Mucosa of gallbladder (tissue), 1 donor: ENCODE data around the gene PBXIP1. TPM values are rescaled to one million over a fixed set of nuclear protein-coding genes. Genes with fewer than 3 reads are reported as not detected.
A peak's percentile ranks its signal among the peaks of the same experiment; 100 is the strongest.
"Not testable (repeated sequence)": the region's sequence is repeated elsewhere in the genome, so short reads cannot be mapped to it uniquely, and the experiment has no call there.

Experiments used
- DNase-seq: peaks from one replicate; pipeline ENCODE4 v3.0.0-alpha.2; 2020; ENCODE audit warnings: low spot score
- total RNA-seq: library from RNA; stranded (reverse); gene quantifications from one replicate; pipeline ENCODE4 v1.2.1, GENCODE V29; 2021
- donor health status: DM: no; HTN: no; CAD: no.

PBXIP1 gene
- total RNA-seq, 1 donor from 2014 or later, result 208 TPM

- not testable (repeated sequence) for DNase-seq
Measured at GRCh38 chr1:154995301-154995983, 39.5 kb upstream of the PBXIP1 start.

DNA sequence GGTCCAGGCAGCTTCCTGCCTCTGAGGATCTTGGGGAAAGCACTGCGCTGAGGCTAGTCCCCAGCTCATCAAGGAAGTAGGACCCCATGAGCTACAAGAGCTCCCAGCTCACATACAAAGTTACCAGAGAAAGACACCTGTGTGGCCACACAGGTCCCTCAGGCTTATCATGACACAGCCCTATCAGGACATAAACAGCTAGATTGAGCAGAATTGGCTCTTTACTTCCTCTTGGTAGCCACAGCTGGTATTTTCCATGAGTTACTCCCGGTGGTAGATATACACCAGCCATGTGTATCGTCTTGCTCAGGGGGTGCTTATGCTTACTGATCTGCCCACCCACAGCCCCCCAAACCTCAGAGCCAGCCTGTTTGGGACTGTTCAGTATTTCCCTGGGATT, 38.7 kb upstream of the PBXIP1 start:
- no peak for DNase-seq

DNA sequence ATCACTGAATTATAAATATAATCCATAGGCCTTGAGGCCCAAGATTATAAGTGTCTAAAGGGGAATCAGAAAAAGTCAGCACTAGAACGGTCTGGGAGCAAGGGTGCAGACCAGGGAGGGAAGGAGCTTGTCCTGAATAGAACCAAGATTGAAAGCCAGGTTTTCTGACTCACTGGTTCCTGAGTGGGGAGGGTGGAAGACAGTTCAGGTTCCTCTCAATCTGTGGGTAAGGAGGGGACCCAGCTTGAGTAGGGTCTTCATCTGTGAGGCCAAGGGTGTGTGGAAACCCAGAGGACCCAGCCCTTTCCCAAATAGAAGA, 38.3 kb upstream of the PBXIP1 start:
- no peak for DNase-seq

DNA sequence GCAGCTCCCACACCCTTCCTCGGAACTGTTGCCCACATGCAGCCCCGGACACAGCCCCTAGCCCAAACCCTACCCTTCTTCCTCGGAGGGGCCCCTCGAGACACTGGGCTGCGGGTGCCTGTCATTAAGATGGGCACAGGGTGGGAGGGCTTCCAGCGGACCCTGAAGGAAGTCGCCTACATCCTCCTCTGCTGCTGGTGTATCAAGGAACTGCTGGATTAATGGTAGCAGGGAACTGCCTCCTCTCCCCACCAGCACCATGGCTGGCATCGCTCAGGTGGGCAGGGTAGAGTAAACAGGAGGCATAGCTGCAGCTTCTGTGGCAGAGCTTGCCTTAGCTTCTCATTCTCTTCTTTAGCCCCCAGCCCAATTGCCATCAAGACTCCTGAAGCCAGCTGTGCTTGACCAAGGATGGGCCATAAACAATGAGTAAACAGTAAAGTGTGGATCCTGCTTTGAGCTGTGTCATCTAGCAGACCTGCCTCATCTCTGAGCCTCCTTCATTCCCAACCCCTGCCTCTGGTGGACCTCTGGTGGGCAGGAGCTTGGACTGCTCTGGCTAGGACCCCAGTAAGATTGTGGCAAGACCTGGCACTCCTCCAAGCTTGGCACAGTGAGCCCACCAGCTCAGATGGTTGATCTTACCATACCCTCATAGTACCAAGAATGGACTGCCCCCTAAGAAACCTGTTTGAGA, 37.8 kb upstream of the PBXIP1 start, which contains the start of gene LENEP:
LENEP (plus strand) TSS at position 15 of the 697 bp plus-strand sequence; CDS start at position 37, 22 bp downstream.
- no peak for DNase-seq

DNA sequence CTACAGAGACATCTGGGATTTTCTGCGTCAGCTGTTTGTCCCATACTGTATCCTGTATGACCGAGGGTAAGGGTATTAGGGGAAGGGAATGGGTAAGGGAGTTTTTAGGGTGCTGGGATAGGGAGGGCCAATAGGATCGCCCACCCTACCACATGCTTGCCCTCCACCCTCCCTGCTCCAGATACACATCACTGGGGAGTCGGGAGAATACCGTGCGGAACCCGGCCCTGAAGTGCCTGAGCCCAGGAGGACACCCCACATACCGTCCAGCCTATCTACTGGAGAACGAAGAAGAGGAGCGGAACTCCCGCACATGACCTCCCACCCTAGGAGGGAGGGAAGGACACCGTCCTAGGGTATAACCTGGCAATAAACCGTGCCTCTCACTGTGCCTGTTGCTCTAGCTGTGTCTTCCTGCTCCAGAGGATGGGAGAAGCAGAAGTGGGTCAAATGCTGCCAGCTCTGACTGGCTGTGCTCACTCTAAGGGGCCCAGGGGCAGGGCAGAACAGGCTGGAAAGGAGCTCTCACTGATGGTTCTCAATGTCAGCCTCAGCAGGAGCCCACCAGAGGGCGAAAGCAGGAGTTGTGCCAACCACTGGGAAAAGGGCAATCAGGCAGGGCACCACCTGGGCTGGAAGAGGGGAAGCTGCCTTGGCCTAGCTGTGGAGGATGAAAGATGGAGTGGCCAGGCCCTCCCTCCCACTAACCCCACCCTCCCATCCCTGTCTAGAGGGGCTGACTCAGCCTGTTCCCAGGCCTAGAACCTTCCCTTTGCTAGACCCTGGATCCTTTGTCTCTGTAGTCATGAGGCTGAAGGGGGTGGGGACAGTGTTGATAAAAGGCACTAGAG, 37.0 kb upstream of the PBXIP1 start:
- DNase-seq, result no peak

DNA sequence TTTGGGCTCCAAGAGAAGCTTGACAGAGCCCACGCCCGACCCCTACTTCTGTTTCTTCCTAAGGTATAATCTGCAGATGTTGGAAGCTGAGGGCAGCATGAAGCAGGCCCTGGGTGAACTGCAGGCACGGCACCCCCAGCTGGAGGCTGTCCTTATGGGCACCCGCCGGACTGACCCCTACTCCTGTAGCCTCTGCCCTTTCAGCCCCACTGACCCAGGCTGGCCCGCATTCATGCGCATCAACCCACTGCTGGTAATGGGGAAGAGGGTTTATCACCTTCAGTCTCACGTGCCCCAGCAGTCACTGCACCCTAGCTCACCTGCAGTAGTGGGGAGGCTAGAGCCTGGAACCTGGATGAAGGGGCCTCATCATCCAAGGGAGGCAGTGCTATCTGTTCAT, 34.4 kb upstream of the PBXIP1 start:
- no peak for DNase-seq

DNA sequence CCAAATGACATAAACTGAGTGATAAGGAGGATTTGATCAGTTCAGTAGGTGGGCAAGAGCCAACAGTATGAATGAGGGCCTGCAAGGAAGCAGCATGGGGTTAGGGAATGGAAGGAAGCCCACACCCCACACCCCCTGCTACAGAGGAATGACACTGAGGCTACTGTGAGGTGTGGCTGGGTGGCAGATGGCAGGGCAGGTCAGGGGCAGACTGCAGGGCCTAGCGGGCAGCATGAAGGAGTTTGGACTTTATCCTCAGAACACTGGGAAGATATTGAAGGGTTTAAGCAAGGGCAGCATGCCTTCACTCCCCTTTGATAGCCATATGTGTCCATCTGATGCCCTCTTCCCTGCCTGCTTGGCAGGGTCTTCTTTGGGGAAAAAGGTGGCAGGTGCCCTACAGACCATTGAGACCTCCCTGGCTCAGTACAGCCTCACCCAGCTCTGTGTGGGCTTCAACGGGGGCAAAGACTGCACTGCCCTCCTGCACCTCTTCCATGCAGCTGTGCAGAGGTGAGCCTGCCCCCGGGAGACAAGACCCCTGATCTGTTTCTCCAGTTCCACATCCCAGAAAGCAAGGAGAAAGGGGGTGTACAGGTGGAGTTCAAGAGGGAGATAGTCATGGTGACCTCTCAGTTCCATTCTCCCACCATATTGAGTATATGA, 33.4 kb upstream of the PBXIP1 start:
- no peak for DNase-seq

DNA sequence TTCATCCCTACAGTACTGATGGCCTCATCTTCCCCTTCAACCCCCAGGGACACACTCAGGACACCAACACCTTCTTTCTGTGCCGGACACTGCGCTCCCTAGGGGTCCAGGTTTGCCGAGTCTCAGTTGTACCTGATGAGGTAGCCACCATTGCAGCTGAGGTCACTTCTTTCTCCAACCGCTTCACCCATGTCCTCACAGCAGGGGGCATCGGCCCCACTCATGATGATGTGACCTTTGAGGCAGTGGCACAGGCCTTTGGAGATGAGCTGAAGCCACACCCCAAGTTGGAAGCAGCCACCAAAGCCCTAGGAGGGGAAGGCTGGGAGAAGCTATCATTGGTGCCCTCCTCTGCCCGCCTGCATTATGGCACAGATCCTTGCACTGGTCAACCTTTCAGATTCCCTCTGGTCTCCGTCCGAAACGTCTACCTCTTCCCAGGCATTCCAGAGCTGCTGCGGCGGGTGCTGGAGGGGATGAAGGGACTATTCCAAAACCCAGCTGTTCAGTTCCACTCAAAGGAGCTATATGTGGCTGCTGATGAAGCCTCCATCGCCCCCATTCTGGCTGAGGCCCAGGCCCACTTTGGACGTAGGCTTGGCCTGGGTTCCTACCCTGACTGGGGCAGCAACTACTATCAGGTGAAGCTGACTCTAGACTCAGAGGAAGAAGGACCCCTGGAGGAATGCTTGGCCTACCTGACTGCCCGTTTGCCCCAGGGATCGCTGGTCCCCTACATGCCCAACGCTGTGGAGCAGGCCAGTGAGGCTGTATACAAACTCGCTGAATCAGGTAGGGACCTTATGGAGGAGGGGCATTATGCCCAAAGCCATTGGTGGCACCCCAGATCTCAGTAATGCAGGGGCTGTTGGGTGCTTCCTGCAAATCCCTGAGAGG, 32.4 kb upstream of the PBXIP1 start:
- DNase-seq, result no peak

- DNase-seq, result no peak
Measured at GRCh38 chr1:154987326-154987725, 31.4 kb upstream of the PBXIP1 start.

DNA sequence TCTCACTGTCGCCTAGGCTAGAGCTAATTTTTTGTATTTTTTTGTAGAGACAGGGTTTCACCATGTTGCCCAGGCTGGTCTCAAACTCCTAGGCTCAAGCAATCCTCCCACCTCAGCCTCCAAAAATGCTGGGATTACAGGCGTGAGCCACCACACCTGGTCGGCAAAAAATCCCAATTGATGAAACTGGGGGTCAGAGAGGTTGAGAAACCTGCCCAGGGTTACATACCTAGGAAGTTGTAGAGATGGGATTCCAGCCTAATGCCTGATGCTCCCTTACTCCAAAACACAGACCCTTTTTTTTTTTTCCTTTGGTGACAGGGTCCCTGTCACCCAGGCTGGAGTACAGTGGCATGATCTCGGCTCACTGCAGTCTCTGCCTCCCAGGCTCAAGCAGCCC, 30.8 kb upstream of the PBXIP1 start:
- not testable (repeated sequence) for DNase-seq

GRCh38 chr1:154983776-154984466, 28.0 kb upstream of the PBXIP1 start:
- no peak for DNase-seq

DNA sequence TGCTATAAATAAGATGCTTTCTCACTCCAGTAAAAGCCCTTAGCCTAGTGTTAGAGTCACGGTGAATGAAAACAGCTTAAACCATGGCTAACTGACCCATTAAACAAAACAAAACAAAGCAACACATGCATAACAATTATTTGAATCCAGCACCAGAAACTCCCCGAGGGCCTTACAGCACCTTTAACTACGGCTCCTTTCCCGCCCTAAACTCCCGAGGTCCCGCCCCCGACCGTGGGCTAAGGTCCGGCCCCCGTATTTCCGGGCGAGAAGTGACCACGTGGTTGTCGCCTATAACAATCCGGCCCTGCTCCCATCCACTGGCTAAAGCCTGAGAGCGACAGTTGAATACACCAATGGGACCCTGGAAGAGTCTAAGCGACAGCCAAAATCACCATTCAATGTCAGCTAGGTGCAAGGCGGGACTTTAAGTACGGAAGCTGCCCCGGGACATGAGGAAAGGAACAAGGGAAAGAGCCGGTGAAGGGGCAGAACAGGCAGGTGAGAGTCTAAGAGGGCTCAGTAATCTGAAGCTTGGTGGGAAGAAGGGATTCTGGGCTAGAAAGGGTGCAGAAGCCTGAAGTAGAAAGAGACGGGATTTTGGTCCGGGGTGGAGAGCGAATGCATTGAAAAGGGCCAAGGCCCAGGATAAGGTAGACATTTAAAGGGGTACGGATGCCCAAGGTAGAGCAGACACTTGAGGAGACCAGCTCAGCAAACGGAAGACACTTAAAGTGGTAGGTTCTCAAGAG, 27.2 kb upstream of the PBXIP1 start, which contains the start of gene FLAD1:
FLAD1 (plus strand) TSS at position 448 of the 752 bp plus-strand sequence. CDS start 351 bp downstream, outside the sequence.
- peak; percentile 99 for DNase-seq

DNA sequence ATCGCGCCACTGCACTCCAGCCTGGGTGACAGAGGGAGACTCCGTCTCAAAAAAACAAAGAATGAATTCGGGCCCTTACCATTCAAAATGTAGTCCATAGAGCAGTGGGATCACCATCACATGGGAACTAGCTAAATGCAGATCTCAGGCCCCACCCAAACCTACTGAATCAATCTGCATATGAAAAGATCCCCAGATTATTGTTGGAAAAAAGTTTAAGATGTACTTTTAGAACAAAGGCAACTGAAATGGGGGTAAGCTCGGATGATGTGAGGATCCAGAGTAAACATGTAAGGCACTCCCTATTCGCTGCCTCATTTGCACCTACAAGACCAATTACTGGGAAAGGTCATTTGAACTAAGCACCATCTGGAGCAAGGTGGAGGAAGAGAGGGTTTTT, 26.4 kb upstream of the PBXIP1 start:
- DNase-seq, result no peak

- no peak for DNase-seq
Measured at GRCh38 chr1:154978360-154978759, 22.5 kb upstream of the PBXIP1 start.

GRCh38 chr1:154977762-154978161, 21.9 kb upstream of the PBXIP1 start:
- not testable (repeated sequence) for DNase-seq

- DNase-seq, result peak; percentile 57
Measured at GRCh38 chr1:154975409-154976059, 19.6 kb upstream of the PBXIP1 start.

DNA sequence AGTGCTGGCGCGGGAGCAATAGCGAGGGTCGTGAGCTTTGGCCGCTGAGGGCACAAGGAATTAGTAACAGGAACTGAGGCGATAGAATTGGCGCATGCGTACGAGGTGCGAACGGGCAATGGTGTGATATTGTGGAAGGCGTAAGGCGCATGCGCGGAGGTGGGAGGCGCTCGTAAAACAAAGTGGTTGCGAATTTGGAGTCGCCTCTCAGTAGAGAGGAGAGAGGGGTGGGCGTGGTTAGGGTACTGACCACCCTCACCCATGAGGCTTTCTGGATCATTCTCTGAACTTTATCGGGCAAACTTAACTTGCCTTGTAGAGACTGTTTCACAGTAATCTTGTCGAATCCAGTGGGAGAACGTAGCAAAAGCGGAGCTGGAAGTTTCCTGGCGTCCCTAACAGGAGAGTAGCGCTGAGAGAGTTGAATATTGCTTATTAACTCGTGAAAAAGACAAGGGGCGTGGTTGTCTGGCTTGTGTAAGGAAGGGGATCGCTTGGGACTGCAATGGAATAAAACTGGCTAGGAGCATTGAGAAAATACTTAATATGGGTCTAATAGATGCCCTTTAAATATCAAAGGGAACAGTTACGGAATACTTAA, 19.0 kb upstream of the PBXIP1 start:
- peak; percentile 97 for DNase-seq

GRCh38 chr1:154974102-154974807, 18.4 kb upstream of the PBXIP1 start, which contains the start of gene CKS1B:
CKS1B (plus strand) TSS chr1:154974681; CDS start chr1:154974746, 65 bp downstream.
- DNase-seq, result peak; percentile 99
